HG02642 (cell line): Measurements from ENCODE around the gene TXNRD2.
"Not testable (repeated sequence)": the region's sequence is repeated elsewhere in the genome, so short reads cannot be mapped to it uniquely, and the experiment has no call there.

Experiments used
- ATAC-seq: cut with Tn5 transposase; IDR thresholded peaks from one replicate; pipeline ENCODE4 v1.9.1; 2021; ENCODE audit warnings: mild to moderate bottlenecking; ENCODE audit not compliant: unreplicated experiment, poor library complexity

The TXNRD2 gene

DNA sequence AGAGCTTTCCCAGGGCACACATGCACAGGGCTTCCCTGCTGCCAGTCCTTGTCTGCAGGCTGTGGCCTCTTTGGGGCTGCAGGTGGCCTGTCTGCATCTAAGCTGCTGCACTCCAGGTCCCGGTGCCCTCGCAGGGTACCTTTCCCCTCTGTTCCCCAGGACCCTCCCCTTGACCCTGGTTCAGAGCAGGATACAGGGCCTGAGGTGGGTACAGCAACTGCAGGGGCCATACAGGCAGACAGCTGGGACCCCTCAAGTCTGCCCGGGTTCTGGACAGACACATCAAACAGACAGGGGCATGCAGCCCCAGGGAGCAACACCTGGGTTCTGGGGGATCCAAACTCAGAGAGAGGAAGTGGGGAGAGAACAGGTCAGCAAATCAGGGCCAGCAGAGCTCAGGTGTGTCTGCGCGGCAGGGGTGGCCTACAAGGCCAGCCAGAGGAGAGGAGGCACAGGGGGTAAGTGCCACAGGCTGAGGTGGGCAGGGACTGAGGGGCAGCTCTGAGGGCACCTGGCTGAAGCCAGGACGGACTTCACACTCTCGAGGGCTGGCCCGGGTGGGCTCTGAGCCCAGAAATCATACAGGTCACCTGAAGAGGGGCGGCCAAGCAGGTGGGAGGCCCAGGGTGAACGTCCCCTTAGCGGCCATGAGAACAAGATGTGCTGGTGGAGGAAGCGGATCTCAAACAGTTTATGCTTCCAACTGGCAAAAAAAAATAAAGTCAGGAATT is 29.9 kb downstream of the TXNRD2 start:
- ATAC-seq: no peak

DNA sequence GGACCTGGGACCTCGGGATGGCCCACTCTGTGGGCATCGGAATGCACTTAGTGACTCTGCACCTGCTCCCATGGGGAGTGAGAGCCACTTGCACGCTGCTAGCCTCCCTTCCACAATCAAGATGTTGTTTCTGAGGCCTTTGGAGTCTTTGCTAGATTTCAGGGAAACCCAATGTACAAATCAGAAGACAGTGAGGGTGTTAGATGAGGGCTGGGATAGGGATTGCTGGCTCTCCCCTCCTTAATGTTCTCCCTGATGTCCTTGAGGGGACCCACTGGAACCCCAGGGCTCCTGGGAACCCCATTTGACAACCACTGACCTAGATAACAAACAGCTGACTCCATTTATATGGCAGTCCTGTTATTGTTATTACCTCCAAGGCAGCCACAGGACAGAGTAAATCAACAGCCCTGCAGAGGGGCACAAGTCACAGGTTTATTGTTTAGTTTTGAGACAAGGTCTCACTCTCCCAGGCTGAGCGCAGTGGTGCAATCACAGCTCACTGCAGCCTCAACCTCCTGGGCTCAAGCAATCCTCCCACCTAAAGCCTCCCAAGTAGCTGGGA is 31.4 kb downstream of the TXNRD2 start:
- ATAC-seq: no peak

DNA sequence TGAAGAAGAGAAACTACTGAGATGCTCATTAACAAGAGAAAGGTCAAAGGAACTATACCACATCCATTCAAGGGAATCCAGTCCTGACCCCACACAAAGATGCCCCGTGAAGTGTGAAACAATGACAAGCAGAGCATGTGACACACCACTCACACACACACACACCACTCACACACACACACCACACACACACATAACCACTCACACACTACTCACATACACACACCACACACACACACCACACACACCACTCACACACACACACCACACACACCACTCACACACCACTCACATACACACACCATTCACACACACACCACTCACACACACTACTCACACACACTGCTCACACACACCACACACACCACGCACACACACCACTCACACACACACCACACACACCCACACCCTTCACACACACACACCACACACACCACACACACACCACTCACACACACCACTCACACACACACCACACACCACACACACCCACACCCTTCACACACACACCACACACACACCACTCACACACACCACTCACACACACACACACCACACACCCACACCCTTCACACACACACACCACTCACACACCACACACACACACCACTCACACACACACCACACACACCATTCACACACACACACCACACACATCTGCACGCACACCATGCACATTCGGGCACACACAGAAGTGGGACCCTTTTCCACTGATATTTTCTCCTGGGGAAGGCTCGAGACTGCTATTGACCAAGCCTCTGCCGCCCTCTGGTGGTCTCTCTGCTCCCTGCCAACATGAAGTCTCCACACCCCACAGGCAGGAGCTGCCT is 32.1 kb downstream of the TXNRD2 start:
- ATAC-seq: no peak

- not testable (repeated sequence) for ATAC-seq
Measured at GRCh38 chr22:19907902-19908301, 33.7 kb downstream of the TXNRD2 start.

DNA sequence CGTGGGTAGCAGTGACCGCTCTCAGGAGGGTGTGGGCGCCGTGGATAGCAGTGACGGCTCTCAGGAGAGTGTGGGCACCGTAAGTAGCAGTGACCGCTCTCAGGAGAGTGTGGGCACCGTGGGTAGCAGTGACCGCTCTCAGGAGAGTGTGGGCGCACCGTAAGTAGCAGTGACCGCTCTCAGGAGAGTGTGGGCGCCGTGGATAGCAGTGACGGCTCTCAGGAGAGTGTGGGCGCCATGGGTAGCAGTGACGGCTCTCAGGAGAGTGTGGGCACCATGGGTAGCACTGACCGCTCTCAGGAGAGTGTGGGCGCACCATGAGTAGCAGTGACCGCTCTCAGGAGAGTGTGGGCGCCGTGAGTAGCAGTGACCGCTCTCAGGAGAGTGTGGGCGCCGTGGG is 34.8 kb downstream of the TXNRD2 start:
- ATAC-seq: not testable (repeated sequence)

DNA sequence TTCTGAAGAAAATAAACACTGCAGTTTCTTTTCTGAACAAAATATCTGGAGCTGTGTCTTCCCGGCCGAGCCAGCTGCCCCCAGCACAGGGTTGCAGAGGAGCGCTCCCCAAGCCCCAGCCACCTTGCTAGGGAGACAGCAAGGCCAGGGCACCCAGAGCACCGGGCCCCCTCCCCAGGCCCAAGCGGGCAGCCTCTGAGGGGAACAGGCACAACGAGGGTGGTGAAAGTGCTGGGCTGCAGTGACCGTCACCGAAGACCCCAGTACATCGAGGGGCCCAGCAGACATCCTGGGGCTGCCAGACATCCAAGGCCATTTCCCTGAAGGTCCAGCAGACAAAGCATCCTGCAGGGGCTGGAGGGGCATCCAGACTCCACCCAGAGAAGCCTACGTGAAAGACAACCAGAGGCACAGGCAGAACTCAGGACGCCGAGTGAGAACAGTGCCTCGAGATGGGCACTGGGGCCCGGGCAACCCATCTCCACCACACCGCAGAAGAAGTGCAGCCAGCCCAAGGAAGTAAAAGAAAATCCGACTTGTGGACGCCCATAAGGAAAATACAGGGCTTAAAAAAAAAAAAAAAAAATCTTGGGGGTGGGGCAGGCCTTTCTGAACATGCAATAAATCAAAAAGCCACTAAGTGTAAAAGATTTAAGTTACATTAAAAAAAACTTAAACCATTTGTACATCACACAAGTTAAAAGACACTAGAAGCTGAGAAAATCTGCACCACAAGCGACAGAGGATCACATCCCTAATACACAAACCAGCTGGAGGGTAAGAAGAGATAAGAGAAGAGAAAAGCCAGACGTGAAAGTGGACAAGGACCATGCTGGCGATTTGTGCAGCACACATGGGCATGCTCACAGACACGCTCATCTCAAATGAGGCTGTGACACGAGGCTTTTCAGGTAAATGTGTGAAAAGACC is 36.0 kb downstream of the TXNRD2 start:
- no peak for ATAC-seq

DNA sequence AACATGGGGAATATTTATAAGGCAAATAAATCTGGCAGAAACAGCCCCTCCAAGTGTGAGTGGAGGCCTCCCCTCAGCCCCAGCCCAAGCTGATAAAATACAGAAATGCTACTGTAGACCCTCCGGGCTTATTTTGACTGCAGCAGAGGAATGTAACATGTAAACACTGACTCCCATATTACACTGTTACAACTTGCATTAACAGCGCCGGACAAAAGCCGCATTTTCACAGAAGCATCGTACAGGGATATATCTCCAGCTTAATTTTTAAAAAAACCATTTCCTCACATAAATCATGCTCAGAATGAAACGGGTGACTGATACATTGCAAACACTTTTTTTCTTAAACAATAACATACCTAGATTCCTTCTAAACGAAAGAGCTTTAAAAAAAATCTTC is 36.7 kb downstream of the TXNRD2 start:
- ATAC-seq: no peak

GRCh38 chr22:19904174-19904856 is 37.3 kb downstream of the TXNRD2 start:
- ATAC-seq: no peak

DNA sequence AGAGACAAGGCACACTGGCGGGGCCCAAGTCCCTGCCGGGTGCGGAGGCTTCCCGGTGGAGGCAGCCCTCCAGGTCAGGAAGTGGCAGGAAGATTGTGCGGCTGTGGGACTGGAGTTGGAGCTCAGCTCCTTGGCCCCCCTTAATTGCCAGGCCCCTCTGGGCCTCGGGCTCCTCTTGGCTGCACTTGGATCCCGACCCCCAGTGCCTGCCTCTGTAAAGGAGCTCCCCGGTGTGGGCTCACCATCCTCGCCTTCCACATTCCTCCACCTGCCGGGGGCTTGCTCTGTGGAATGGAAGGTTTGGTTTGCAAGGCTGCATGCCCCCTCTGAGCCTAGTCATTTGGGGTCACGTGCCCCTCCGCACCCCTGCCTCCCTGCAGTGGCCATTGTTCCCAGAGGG is 38.1 kb downstream of the TXNRD2 start:
- no peak for ATAC-seq

DNA sequence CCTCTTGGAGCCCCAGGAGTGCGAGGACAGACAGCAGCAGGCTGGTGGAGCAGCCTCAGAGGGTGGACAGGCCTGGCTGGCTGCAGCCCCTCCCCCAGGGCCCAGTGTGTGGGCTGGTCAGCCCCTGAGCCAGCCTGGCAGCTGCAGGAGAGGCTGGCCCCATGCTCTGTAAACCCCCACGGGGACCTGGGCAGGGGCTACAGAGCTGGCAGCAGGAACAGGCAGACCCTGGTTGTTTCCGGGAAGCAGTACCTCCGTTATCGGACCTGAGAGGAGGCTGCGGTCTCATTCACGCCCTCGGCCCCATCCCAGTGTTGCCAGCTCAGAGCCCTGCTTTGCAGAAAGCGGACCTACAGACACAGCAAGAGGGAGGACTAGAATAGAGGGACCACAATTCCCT is 38.6 kb downstream of the TXNRD2 start:
- no peak for ATAC-seq

DNA sequence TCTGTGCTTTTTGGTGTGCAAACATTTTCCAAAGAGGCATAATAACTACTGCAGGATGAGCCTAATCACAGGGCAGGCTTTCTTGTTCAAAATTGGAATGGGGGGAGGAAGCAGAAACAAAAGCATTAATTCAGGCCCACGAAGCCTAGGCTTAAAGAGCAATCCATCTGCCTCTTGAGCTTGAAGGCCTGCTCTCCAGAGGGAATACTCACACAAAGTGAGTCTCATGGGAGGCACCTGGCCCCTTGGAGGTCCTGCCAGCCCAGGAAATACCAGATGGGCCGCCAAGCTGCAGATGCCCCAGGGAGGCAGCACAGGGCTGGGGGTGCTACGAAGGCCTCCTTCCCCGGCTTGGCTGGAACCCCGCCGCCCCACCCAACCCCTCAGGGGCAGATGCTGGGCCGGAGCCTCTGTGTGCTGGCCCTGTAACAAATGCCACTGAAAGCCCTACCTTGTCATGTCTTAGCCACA is 39.3 kb downstream of the TXNRD2 start:
- no peak for ATAC-seq

DNA sequence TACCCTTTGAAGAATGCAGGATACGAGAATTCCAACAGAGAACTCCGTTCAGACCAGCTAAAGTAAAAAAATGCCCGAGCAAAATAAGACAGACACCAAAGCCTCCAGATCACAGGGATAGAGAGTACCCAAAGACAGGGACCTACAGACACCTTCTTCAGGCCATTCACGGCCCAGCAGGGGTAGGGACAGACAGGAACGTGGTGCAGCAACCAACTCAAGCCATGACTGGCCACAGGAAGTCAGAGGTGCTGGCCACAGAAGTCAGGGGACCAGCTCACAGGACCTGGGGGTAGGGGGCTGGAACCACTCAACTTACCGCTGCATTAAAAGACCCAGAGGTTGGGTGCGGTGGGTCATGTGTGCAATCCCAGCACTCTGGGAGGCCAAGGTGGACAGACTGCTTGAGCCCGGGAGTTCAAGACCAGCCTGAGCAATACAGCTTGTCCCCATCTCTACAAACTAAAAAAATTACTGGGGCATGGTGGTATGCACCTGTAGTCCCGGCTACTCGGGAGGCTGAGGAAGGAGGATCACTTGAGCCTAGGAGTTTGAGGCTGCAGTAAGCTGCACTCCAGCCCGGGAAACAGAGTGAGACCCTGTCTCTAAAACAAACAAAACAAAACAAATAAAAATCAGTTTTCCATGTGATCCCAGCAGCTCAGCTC is 39.9 kb downstream of the TXNRD2 start:
- no peak for ATAC-seq

DNA sequence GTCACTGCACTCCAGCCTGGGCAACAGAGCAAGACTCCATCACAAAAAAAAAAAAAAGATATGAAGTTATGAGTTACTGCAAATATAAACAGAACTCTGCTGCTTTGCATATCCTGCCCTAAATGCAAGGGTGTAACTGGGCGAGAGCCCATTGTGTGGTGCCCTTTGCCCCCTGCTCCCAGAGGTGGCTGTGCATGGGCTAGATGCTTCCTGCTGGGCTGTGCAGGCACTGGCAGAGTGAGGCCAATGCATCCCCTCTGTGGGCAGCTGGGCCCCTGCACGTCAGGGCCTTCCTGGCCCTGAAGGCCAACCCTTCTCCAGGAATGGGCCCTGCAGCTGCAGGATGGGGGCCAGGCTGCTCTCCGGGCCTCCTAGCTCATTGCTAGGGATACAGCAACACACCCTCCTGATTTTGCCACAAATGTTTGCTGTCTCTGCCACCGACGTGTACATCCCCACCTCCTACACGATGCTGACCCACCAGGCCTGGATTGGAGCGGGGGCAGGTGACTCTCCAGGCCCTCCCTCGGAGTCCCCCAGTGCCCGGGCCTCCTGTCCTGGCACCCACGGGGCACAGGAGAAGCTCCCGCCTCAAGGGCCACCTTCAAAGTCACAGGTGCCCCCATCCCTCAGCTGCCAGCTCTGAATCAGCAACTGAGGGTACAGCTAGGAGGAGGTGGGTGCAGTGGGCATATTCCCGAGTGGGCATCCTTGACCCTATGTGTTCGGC is 40.7 kb downstream of the TXNRD2 start:
- ATAC-seq: no peak

- ATAC-seq: no peak
Measured at GRCh38 chr22:19898831-19899567, 42.6 kb downstream of the TXNRD2 start.

- ATAC-seq: no peak
Measured at GRCh38 chr22:19898145-19898544, 43.5 kb downstream of the TXNRD2 start.

- ATAC-seq: no peak
Measured at GRCh38 chr22:19897726-19898125, 43.9 kb downstream of the TXNRD2 start.

DNA sequence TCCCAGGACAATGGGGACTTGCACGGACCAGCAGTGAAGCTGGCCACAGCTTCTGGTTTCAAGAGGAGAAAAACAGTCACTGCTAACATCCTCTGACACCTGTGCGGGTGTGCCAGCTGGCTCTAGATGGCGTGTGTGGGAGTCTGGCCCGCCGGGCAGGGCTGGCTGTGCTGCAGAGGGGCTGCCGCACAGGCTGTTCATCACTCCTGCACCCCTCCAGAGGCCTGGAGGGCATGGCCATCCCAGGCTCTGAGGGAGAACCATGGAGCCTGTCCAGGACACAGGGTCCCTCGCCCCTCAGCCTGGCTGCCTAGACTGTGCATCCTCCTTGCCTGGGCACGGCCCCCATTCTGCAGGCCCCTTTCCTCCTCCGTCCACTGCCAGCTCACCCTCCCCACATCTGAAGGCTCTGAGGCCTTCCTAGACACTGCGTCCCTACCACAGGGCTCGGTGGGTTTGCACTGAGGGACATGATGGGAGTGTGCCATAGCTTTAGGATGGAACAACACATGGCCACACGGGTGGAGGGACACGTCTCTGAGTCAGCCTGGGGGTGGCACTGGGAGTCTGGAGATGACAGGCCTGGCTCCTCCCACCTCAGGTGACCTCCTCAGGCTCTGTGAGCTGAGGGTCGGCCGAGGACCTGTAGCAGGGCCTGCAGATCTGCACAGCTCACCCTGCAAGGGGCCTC is 44.8 kb downstream of the TXNRD2 start:
- ATAC-seq: no peak
